A549 (cell line): Measurements from ENCODE around the gene PRKAR2B. TPM values are rescaled to one million over a fixed set of nuclear protein-coding genes. Genes with fewer than 3 reads are reported as not detected.

Source experiments
- ATAC-seq, 2 experiments: fragments of 200-7000 bp in 1 of 2; fragments of >200 bp in 1 of 2; cut with Nextera tagmentation in 1 of 2; cut with Tn5 transposase in 1 of 2; 3 replicates each; pipeline versions ENCODE4 v1.8.0 to v1.9.1; 2018 to 2020; ENCODE audit warnings: mild to moderate bottlenecking in 1 of 2, moderate library complexity in 1 of 2
- CTCF ChIA-PET: fragments of 300-600 bp; sonication (Branson Sonifier 250); formaldehyde crosslinking; extraction: SDS; loops from one replicate; lab custom pipeline; 2021; ENCODE audit warnings: antibody characterized with exemption, inconsistent platforms; lab: Yijun Ruan, JAX
- POLR2A ChIA-PET: fragments of 350-600 bp; formaldehyde crosslinking; extraction: SDS; loops from one replicate; lab custom pipeline; 2021; ENCODE audit warnings: antibody characterized with exemption, inconsistent platforms; lab: Yijun Ruan, JAX
- DNase-seq, 2 experiments: peaks; one replicate each; pipeline versions ENCODE4 v3.0.0 to v3.0.0-alpha.2; 2011 to 2016; ENCODE audit warnings: low read depth in 1 of 2, low spot score in 1 of 2
- FAIRE-seq: peaks from 2 replicates; lab custom pipeline; 2011; peaks lifted over from hg19 to GRCh38; lab: Jason Lieb, UNC
- H3K27ac ChIP-seq, 2 experiments: fragments of >200 bp; sonication (Bioruptor Twin); formaldehyde crosslinking; 3 replicates each; pipeline ENCODE4 v1.5.1; 2016 to 2017
- H3K4me1 ChIP-seq: fragments of >200 bp; sonication (Bioruptor Twin); formaldehyde crosslinking; 3 replicates; pipeline ENCODE4 v1.6.1; 2016
- H3K4me2 ChIP-seq: fragments of >200 bp; sonication (Bioruptor Twin); formaldehyde crosslinking; 3 replicates; pipeline ENCODE4 v1.6.1; 2016
- H3K4me3 ChIP-seq: fragments of >200 bp; sonication (Bioruptor Twin); formaldehyde crosslinking; 3 replicates; pipeline ENCODE4 v1.5.1; 2016
- H3K9me3 ChIP-seq: fragments of >200 bp; sonication (Bioruptor Twin); formaldehyde crosslinking; 3 replicates; pipeline ENCODE4 v1.6.1; 2016
- CHD2 ChIP-seq: fragments of 150-350 bp; IDR thresholded peaks from 2 replicates; pipeline ENCODE4 v1.6.1; 2014; ENCODE audit warnings: low read length; ENCODE audit not compliant: partially characterized antibody
- EHF ChIP-seq: fragments of 250-450 bp; sonication (Bioruptor Pico); IDR thresholded peaks from 2 replicates; pipeline ENCODE4 v1.5.0; 2020; ENCODE audit warnings: mild to moderate bottlenecking
- HEYL ChIP-seq: fragments of 250-450 bp; sonication (Bioruptor Pico); IDR thresholded peaks from 2 replicates; pipeline ENCODE4 v1.8.0; 2021; ENCODE audit warnings: mild to moderate bottlenecking, moderate library complexity
- HOXA7 ChIP-seq: fragments of 250-450 bp; sonication (Bioruptor Pico); IDR thresholded peaks from 2 replicates; pipeline ENCODE4 v1.5.0; 2020; ENCODE audit warnings: mild to moderate bottlenecking, moderate library complexity
- JUN ChIP-seq, 2 experiments: fragments of >200 bp; sonication (Bioruptor Twin); formaldehyde crosslinking; IDR thresholded peaks; 2 replicates in 1 of 2; 3 replicates in 1 of 2; pipeline ENCODE4 v1.6.1; 2016 to 2017
- JUNB ChIP-seq: fragments of >200 bp; sonication (Bioruptor Twin); formaldehyde crosslinking; IDR thresholded peaks from 2 replicates; pipeline ENCODE4 v1.6.1; 2016
- MAZ ChIP-seq: fragments of 150-350 bp; IDR thresholded peaks from 2 replicates; pipeline ENCODE4 v1.6.1; 2014; ENCODE audit warnings: antibody characterized with exemption, low read depth, low read length, borderline replicate concordance
- NFE2L2 ChIP-seq: fragments of 150-350 bp; conservative IDR thresholded peaks from 2 replicates; pipeline ENCODE4 v1.6.1; 2014; ENCODE audit warnings: low read length
- SMC3 ChIP-seq: fragments of >200 bp; sonication (Bioruptor Twin); formaldehyde crosslinking; IDR thresholded peaks from 3 replicates; pipeline ENCODE4 v1.6.1; 2018; ENCODE audit warnings: inconsistent platforms
- TP53 ChIP-seq: fragments of 250-450 bp; sonication (Bioruptor Pico); IDR thresholded peaks from 2 replicates; pipeline ENCODE4 v1.5.0; 2021; ENCODE audit warnings: mild to moderate bottlenecking, moderate library complexity
- WGBS: methylation state at CpG from one replicate; pipeline ENCODE4 v1.1.6; 2017; ENCODE audit errors: missing lambda C conversion rate; 5-methylcytosine and 5-hydroxymethylcytosine counted together
- polyA minus RNA-seq: library from RNA; depleted of rRNA, polyadenylated mRNA; stranded (reverse); fragments of >200 nt; gene quantifications from 2 replicates; pipeline ENCODE4 v1.2.3, GENCODE V29; 2011; rRNA and poly(A)+ RNA removed
- polyA plus RNA-seq, 4 experiments: library from polyadenylated mRNA; depleted of rRNA in 3 of 4; stranded (reverse); fragments of >200 nt; fragmentation: RNase III in 1 of 4; extraction: RNeasy Plus Mini Kit Qiagen cat#74134 plus additional on column Dnase treatment in 1 of 4; gene quantifications; 2 replicates in 3 of 4; 3 replicates in 1 of 4; pipeline ENCODE4 v1.2.3, GENCODE V29; 2011 to 2017
- TF ChIP-seq, protein P1 (sequence below): fragments of 450-650 bp; IDR thresholded peaks from 2 replicates; pipeline ENCODE4 v1.6.1; 2014; ENCODE audit warnings: antibody characterized with exemption
- TF ChIP-seq, protein P2 (sequence below): fragments of 250-450 bp; sonication (Bioruptor Pico); IDR thresholded peaks from 2 replicates; pipeline ENCODE4 v1.5.0; 2020; ENCODE audit warnings: low read depth, mild to moderate bottlenecking, moderate library complexity
- TF ChIP-seq, protein P3 (sequence below): fragments of >200 bp; sonication (Bioruptor Twin); formaldehyde crosslinking; IDR thresholded peaks from 2 replicates; pipeline ENCODE4 v1.6.1; 2016
- TF ChIP-seq, protein P4 (sequence below): fragments of >200 bp; sonication (Bioruptor Twin); formaldehyde crosslinking; IDR thresholded peaks from 3 replicates; pipeline ENCODE4 v1.6.1; 2016
- TF ChIP-seq, protein P5 (sequence below): fragments of >200 bp; sonication (Bioruptor Twin); formaldehyde crosslinking; IDR thresholded peaks from 3 replicates; pipeline ENCODE4 v1.5.1; 2016

PRKAR2B gene
- 2.9 and 4.4 TPM in 2 replicates for polyA plus RNA-seq (2011; rRNA removed)
- polyA plus RNA-seq (2012; cell fraction: cytosol; rRNA removed) = 1.2 TPM in 2 replicates
- 0.35 and 0.55 TPM in 2 replicates for polyA plus RNA-seq (2012; cell fraction: nucleus; rRNA removed)
- polyA plus RNA-seq (2017; fragmentation: RNase III; extraction: RNeasy Plus Mini Kit Qiagen cat#74134 plus additional on column Dnase treatment) = 2.7 to 3.6 TPM (median 3.0 TPM) in 3 replicates
- polyA minus RNA-seq = 0.88 and 1.9 TPM in 2 replicates

DNA sequence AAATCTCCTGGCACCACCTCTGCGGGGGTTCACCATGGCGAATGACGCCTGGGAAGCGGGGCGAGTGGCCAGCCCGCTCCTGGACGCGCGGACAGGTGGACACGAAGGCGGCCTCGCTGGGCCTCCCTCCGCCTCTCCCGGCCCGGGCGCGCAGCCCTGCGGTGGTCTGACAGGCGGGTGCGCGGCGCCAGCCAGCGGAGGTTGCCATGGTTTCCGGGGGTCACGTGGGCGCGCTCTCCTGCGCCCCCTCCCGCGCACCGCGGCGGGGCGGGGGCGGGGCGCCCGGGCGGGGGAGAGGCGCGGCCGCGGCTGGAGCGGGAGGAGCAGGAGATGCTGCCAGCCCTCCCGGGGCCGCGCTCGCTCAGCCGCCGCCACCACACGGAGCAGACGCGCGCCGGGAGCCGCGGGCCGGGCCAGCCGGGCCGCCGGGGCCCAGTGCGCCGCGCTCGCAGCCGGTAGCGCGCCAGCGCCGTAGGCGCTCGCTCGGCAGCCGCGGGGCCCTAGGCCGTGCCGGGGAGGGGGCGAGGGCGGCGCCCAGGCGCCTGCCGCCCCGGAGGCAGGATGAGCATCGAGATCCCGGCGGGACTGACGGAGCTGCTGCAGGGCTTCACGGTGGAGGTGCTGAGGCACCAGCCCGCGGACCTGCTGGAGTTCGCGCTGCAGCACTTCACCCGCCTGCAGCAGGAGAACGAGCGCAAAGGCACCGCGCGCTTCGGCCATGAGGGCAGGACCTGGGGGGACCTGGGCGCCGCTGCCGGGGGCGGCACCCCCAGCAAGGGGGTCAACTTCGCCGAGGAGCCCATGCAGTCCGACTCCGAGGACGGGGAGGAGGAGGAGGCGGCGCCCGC is at the start of gene PRKAR2B:
Gene PRKAR2B (plus strand): TSS at position 359 of the 848 bp plus-strand sequence. CDS start 203 bp downstream, at position 562.
- POLR2A ChIA-PET = interaction anchor here (1.1 kb wide), 1 partner anchor 124 kb away, joined by 3 read pairs; the partner anchor contains the start of gene HBP1
- H3K4me1 ChIP-seq = peaks cover 18% of the 10 kb centered on the region; the same call in 2 of the 3 replicates
- CTCF ChIA-PET = no interaction called here

DNA sequence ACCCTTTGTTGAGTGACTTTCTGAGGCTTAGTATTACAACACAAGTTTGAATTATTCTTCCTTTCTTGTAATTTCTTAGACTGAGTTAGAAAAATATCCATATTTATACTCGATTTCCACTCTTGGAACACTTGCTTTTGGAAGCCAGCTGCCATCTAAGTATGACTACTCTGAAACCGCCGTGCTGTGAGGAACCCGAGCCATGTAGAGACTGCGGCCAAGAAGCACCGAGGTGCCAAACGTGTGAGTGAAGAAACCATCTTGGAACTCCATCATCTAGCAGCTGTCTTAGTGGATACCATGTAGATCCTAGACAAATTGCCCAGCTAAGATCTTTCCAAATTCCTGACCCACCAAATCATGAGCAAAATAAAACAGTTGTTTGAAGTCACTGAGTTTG is 49.7 kb upstream of the PRKAR2B start:
- no peaks in the 10 kb centered on the region for H3K9me3 ChIP-seq
- H3K4me3 ChIP-seq = no peak overlapping the region
- no peaks in the 10 kb centered on the region for H3K4me1 ChIP-seq
- no peak overlapping the region for H3K27ac ChIP-seq
- ATAC-seq (no peak), DNase-seq (no peak), FAIRE-seq (no peak)
- CTCF ChIA-PET = interaction anchor here (0.6 kb wide), 1 partner anchor 90 kb away, joined by 3 read pairs; no protein-coding TSS in a partner anchor
- 75% methylated on average over 7 of the region's 7 CpGs for WGBS
- H3K4me2 ChIP-seq = no peak overlapping the region
- POLR2A ChIA-PET = no interaction called here
- no peak for TF ChIP-seq CHD2
- TF ChIP-seq, protein P1, sequence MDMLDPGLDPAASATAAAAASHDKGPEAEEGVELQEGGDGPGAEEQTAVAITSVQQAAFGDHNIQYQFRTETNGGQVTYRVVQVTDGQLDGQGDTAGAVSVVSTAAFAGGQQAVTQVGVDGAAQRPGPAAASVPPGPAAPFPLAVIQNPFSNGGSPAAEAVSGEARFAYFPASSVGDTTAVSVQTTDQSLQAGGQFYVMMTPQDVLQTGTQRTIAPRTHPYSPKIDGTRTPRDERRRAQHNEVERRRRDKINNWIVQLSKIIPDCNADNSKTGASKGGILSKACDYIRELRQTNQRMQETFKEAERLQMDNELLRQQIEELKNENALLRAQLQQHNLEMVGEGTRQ = no peak
- no peak for TF ChIP-seq HOXA7 (CRISPR knock-in tag)
- no peak for TF ChIP-seq NFE2L2
- TF ChIP-seq EHF = no peak
- TF ChIP-seq, protein P2, sequence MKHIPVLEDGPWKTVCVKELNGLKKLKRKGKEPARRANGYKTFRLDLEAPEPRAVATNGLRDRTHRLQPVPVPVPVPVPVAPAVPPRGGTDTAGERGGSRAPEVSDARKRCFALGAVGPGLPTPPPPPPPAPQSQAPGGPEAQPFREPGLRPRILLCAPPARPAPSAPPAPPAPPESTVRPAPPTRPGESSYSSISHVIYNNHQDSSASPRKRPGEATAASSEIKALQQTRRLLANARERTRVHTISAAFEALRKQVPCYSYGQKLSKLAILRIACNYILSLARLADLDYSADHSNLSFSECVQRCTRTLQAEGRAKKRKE (CRISPR knock-in tag) = no peak
- TF ChIP-seq, protein P3, sequence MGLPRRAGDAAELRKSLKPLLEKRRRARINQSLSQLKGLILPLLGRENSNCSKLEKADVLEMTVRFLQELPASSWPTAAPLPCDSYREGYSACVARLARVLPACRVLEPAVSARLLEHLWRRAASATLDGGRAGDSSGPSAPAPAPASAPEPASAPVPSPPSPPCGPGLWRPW = no peak

More for the DNA sequence above, at the start of gene PRKAR2B:
- H3K4me2 ChIP-seq = peak within 1 kb of the TSS; percentile 88
- H3K9me3 ChIP-seq = no peaks in the 10 kb centered on the region
- WGBS = under 1% methylated on average over 17 of the region's 110 CpGs
- DNase-seq (peak; percentile 56 to 60), ATAC-seq (peak; percentile 88 to 94), FAIRE-seq (no peak)
- TF ChIP-seq, protein P4, sequence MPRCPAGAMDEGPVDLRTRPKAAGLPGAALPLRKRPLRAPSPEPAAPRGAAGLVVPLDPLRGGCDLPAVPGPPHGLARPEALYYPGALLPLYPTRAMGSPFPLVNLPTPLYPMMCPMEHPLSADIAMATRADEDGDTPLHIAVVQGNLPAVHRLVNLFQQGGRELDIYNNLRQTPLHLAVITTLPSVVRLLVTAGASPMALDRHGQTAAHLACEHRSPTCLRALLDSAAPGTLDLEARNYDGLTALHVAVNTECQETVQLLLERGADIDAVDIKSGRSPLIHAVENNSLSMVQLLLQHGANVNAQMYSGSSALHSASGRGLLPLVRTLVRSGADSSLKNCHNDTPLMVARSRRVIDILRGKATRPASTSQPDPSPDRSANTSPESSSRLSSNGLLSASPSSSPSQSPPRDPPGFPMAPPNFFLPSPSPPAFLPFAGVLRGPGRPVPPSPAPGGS = no peak
- TF ChIP-seq HEYL (CRISPR knock-in tag) (no peak), JUN (IDR thresholded peaks at IDR 0.05) (peak in 1 of 2 experiments; percentile 35; a peak in 1 of 5 replicates), SMC3 (peak; percentile 11; the same call in 1 of the 3 replicates), JUNB (no peak), MAZ (peak; percentile 70; the same call in 1 of the 2 replicates), TP53 (no peak)
- TF ChIP-seq, protein P5, sequence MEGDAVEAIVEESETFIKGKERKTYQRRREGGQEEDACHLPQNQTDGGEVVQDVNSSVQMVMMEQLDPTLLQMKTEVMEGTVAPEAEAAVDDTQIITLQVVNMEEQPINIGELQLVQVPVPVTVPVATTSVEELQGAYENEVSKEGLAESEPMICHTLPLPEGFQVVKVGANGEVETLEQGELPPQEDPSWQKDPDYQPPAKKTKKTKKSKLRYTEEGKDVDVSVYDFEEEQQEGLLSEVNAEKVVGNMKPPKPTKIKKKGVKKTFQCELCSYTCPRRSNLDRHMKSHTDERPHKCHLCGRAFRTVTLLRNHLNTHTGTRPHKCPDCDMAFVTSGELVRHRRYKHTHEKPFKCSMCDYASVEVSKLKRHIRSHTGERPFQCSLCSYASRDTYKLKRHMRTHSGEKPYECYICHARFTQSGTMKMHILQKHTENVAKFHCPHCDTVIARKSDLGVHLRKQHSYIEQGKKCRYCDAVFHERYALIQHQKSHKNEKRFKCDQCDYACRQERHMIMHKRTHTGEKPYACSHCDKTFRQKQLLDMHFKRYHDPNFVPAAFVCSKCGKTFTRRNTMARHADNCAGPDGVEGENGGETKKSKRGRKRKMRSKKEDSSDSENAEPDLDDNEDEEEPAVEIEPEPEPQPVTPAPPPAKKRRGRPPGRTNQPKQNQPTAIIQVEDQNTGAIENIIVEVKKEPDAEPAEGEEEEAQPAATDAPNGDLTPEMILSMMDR = peak; percentile 26; the same call in 1 of the 3 replicates
- TF ChIP-seq, protein P1 = peak; percentile 69
- H3K4me3 ChIP-seq = peak within 1 kb of the TSS; percentile 73
- H3K27ac ChIP-seq = peak within 1 kb of the TSS; percentile 65 to 87
